ENCODE results near the gene SMCR8.
A peak's percentile ranks its signal among the peaks of the same experiment; 100 is the strongest.
"Not testable (repeated sequence)": the region's sequence is repeated elsewhere in the genome, so short reads cannot be mapped to it uniquely, and the experiment has no call there.

Gene SMCR8

DNA sequence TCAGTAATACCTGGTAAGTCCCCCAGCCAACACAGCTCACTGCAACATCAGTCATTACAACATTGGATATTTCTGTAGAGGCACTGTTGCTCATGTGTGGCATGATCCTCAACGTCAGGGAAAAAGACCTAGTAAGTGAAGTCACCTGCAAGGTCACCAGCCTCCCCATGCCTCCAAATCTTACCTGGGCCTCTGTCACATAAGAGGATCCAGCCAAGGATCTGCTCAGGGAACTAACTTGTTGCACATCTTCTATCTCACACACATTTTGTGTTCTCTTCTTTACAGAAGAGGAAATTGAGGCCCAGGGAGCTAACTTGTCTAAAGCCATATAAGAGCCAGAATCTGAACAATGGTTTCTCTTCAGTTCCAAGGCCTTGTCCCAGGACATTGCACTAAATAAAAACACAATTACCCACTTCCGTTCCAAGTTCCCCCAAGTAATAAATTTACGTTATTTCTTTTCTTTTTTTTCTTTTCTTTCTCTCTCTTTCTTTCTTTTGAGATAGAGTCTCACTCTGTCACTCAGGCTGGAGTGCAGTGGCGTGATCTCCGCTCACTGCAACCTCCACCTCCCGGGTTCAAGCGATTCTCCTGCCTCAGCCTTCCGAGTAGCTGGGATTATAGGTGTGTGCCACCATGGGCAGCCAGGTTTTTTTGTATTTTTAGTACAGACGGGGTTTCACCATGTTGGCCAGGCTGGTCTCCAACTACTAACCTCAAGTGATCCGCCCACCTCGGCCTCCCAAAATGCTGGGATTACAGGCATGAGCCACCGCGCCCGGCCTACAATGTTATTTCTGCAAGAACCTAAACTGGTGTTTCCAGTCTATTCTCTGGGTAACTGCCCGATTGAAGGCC, 47.0 kb downstream of the SMCR8 start:
- no peak for DNase-seq

GRCh38 chr17:18362698-18363100, 47.6 kb downstream of the SMCR8 start:
- no peak for DNase-seq

DNA sequence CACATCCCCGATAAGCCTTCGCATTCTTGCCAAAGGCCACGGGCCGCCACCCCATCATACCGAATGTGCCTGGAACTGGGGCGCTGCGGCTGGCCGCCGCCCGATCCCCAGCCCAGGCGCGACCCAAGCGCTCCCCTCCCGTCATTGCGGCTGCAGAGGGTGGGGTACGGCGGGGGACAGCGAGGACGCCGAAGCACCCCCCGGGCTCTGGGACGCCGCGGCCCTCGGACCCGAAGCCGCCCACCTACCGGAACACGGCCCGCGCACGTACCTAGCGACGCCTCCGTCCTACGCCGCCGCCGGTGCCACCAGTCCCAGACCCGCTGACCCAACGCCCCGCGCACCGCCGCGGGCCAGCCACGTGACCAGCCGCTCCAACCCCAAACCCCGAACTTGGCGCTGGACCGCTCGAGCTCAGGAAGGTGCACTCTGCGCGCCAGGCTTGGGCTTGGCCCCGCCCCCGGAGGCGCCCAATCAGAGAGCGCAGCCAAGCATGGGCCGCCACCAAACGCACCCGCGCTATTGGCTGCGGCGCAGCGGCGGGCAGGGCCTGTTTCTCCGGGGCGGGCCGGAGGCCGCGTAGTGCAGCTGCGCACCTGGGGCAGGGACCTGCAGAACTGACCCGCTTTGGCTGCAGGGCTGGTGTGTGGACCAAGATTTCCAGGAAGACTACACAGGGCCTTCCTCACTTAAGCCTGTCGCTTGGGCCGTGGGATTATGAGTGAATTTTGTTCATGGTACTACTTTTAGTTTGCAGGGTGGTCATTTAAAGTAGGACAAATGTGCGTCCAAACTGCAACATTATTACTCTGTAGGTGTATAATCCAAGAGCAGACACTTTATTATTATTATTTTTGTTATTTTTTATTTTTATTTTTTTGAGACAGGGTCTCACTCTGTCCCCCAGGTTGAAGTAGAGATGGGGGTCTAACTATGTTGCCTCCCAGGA, 48.3 kb downstream of the SMCR8 start, which contains the start of gene SHMT1:
TSS of gene SHMT1 (minus strand) at position 450 of the 949 bp plus-strand sequence. CDS start 7,569 bp downstream, outside the sequence.
- peak; percentile 52 for DNase-seq

DNA sequence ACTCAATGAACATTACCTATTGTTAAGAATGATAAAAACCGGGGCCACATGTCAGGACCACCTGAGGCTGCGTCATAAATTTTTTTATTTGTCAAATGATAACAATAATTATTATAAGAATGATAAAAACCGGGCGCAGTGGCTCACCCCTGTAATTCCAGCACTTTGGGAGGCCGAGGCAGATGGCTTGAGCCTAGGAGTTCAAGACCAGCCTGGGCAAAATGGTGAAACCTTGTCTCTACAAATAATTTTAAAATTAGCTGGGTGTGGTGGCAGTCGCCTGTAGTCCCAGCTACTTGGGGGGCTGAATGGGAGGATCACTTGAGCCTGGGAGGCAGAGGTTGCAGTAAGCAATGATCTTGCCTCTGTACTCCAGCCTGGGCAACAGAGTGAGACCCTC, 49.1 kb downstream of the SMCR8 start:
- no peak for DNase-seq

- no peak for DNase-seq
Observed at GRCh38 chr17:18368946-18369345, 53.9 kb downstream of the SMCR8 start.

DNA sequence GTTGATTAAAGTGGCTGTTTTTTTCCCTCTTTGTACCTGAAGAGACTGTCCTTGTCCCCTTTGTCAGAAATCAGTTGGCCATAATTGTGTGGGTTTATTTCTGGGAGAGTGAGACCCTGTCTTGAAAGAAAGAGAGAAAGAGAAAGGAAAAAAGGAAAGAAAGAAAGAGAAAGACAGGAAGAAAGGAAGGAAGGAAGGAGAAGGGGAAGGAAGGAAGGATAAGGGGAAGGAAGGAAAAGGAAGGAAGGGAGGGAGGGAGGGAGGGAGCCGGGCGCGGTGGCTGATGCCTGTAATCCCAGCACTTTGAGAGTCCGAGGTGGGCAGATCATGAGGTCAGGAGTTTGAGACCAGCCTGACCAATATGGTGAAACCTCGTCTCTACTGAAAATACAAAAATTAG, 55.7 kb downstream of the SMCR8 start:
- DNase-seq, result no peak

GRCh38 chr17:18371455-18371854, 56.4 kb downstream of the SMCR8 start:
- DNase-seq, result no peak

GRCh38 chr17:18373181-18373580, 58.1 kb downstream of the SMCR8 start:
- not testable (repeated sequence) for DNase-seq

GRCh38 chr17:18374216-18374615, 59.1 kb downstream of the SMCR8 start:
- DNase-seq, result no peak
